OCI-LY3 (cell line): Measurements from ENCODE around the gene LACTBL1.

Source experiments
- EZH2phosphoT487 ChIP-seq: fragments of 200-600 bp; shearing (Covaris generic); IDR thresholded peaks from 2 replicates; pipeline ENCODE4 v1.6.1; 2018; ENCODE audit warnings: antibody characterized with exemption, mixed run types, low read depth
- TF ChIP-seq, protein P1 (sequence below): fragments of 200-600, 300-600 bp; sonication (generic); IDR thresholded peaks from 2 replicates; pipeline ENCODE4 v1.5.1; 2014; ENCODE audit warnings: antibody characterized with exemption, low read length, low read depth

DNA sequence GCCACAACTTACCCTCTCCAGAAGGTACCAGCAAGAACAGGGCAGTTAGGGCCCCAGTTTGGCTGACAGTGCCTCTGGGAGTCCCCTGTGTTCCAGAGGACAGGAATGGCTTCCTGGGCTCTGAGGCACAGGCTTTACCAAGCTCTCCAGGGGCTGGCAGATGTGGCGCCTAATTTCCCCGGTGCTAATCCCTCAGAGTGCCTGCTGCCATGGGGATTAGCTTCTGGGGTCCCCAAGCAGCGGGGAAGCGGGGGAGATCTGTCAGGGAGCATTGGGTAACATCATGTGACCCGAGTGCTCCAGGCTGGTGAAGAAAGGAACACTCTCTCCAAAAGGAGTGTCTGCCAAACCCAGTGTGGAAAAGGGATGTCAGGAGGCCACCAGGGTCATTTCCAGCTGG is at the start of gene LACTBL1:
- TF ChIP-seq, protein P1, sequence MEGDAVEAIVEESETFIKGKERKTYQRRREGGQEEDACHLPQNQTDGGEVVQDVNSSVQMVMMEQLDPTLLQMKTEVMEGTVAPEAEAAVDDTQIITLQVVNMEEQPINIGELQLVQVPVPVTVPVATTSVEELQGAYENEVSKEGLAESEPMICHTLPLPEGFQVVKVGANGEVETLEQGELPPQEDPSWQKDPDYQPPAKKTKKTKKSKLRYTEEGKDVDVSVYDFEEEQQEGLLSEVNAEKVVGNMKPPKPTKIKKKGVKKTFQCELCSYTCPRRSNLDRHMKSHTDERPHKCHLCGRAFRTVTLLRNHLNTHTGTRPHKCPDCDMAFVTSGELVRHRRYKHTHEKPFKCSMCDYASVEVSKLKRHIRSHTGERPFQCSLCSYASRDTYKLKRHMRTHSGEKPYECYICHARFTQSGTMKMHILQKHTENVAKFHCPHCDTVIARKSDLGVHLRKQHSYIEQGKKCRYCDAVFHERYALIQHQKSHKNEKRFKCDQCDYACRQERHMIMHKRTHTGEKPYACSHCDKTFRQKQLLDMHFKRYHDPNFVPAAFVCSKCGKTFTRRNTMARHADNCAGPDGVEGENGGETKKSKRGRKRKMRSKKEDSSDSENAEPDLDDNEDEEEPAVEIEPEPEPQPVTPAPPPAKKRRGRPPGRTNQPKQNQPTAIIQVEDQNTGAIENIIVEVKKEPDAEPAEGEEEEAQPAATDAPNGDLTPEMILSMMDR = no peak
- no peak for TF ChIP-seq EZH2phosphoT487
